HG02678 (cell line): Measurements from ENCODE around the gene MAPK14.

ENCODE experiments used
- ATAC-seq: cut with Tn5 transposase; IDR thresholded peaks from one replicate; pipeline ENCODE4 v1.9.1; 2021; ENCODE audit warnings: mild to moderate bottlenecking, moderate library complexity; ENCODE audit not compliant: unreplicated experiment

MAPK14 gene

DNA sequence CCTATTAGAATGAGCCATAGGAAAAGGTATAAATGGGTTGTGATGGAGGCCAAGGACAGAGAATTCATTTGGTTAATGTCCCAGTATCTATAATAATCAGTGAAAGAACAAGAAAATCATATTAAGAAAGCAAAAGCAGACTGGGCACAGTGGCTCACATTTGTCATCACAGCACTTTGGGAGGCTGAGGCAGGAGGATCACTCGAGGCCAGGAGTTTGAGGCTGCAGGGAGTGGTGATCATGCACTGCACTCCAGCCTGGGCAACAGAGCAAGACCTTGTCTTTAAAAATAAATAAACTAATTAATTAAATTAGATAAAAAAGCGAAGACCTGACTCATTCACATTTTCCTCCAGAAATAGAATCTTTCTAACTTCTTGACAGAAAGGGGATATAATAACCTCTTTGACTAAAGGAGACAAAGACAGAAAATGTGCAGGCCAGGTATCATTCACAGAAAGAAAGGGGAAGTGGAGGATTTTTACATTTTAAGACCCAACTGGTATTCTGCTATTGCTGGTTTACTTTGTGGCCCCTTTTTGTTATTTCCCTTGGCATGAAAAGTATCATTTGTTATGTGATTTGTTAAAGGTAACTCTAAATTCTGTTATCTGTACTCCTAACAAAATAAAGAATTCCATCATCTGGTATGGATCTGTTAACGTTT, 70.8 kb downstream of the MAPK14 start:
- ATAC-seq = no peak

DNA sequence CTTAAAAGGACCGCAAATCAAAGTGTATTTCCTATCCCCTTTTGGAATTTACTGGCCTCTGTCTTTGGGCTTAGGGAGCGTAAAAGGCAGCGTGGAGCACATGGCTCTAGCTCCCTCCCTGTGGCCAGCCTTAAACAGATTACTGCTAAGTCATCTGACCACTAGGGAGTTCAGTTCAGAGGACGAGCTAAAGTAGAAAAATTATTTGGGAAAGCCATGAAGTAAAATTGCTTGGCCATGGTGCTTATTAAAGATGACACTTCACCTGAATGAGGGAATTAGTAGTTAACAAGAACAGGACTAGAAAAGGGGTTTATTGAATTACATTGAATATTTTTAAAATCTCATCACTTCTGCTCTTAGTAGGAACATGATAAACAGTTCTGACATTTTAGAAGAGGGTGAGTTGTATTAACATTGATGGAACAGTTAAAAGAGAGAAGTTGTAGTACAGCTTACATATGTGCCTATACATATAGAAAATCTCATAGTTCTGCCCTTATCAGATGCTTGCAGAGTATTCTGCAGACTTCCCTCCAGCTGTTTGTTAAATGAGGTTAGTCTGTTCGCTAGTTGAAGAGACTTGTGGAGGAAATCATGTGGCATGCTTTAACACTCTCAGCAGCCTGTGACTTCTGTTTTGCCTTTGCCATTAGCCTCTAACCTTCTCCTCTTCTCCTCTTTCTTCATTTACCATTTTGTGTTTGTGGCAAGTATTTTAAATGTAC, 71.5 kb downstream of the MAPK14 start:
- ATAC-seq = no peak

DNA sequence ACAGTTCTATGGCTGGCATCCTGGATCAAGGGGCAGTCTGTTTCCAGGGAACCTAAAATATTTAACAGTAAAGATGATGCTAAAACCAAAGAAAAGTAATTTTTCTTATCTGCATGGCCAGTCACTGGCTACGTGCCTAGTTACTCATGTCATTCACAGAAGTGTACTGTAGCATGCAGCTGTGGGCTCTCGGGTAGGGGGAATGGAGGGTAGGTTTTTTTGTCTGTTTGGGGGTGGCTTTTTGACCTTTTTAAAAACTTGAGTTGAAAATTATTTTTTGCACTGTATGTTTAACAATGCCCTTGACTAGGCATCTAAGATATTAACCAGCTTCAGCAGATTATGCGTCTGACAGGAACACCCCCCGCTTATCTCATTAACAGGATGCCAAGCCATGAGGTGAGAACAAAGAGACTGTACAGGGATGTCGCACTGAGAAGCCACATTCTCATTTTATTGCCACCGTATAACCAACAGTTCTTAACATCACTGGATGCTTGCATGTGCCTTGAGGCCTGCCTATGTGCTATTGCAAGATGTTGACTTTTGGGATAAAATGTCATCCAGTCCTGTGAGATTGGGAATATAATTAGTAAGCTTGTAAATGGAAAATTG, 72.4 kb downstream of the MAPK14 start:
- no peak for ATAC-seq

DNA sequence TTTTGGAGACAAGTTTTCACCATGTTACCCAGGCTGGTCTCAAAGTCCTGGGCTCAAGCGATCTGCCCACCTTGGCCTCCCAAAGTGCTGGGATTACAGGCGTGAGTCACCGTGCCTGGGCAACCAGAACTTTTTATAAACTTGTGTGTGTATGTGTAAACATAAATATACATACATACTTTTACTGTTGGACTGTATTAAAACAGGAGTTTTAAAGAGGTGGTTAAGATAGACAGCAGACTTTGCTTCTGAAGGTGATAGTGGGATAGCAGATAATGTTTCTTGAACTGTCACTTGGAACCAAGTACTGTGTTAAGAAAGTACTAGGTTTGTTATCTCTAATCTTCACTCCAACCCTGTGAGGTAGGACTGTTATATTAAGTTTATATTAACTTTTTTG, 74.1 kb downstream of the MAPK14 start:
- no peak for ATAC-seq

DNA sequence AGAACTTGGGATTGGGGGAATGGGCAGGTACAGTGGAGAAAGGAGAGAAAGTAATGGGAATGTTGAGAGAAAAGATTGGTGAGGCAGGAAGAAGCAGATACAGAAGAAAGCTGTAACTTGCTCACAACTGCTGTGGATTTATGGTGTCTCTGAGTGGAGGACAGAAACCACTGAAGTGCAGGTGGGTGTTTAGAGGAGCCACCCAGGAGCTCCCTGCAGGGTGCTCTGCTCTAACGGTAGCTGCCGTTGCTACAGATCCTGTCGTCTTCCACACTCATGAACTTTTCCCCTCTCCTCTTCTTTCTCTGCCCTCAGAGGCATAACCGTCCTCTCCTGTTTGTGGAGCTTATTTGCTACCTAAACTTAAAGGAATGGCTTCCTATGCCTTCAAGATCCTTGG, 75.2 kb downstream of the MAPK14 start:
- ATAC-seq = no peak

DNA sequence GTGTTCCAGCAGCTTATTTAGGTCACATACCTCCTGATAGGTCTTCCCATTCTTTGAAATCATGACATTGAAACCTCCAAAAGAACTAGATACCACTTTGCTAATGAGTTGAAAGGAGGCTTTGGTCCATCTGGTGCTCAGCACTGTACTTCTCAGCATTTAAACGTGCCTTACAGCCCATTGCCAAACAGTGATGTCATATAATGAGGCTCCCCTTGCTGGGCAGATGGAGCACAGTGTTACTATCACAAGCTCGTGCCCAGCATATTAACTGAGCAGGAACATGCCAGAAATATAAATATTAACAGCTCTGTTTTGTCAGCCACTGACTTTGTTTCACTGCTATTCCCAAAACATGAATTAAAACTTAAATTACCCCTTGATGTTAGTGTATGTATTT, 77.2 kb downstream of the MAPK14 start:
- ATAC-seq = no peak

DNA sequence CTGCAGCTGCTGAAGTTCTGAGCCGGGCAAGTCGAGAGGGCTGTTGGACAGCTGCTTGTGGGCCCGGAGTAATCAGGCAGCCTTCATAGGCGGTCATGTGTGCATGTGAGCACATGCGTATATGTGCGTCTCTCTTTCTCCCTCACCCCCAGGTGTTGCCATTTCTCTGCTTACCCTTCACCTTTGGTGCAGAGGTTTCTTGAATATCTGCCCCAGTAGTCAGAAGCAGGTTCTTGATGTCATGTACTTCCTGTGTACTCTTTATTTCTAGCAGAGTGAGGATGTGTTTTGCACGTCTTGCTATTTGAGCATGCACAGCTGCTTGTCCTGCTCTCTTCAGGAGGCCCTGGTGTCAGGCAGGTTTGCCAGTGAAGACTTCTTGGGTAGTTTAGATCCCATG, 81.5 kb downstream of the MAPK14 start:
- ATAC-seq = no peak

DNA sequence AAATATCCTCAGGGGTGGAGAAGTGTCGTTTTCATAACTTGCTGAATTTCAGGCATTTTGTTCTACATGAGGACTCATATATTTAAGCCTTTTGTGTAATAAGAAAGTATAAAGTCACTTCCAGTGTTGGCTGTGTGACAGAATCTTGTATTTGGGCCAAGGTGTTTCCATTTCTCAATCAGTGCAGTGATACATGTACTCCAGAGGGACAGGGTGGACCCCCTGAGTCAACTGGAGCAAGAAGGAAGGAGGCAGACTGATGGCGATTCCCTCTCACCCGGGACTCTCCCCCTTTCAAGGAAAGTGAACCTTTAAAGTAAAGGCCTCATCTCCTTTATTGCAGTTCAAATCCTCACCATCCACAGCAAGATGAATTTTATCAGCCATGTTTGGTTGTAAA, 82.4 kb downstream of the MAPK14 start:
- no peak for ATAC-seq

DNA sequence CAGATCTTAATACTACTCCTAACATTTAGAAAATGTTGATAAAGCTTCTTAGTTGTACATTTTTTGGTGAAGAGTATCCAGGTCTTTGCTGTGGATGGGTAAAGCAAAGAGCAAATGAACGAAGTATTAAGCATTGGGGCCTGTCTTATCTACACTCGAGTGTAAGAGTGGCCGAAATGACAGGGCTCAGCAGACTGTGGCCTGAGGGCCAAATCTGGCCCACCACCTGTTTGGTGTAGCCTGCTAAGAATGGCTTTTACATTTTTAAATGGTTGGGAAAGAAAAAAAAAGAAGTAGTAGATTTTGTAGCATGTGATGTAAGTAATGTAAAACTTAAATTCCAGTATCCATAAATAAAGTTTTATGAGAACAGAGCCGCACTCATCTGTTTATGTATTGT, 83.3 kb downstream of the MAPK14 start:
- ATAC-seq = no peak

DNA sequence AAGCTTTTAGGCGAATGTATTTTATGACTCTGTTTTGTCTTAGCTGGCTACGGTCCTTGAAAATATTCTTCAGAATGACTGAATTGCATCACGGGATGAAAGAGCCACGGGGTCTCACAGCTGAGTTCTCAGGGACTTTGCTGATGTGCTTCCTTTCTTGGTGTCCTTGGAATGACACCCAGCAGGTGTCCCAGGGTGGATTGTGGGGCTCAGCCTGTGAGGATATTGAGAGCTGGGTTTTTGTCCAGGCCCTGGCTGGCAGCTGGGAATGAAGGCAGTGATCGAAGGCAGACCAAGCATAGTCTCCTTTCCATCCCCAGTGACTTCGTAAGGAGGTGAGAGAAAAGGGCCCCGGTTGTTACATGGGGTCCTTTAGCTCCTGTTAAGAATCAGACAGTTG, 83.9 kb downstream of the MAPK14 start:
- ATAC-seq = no peak

DNA sequence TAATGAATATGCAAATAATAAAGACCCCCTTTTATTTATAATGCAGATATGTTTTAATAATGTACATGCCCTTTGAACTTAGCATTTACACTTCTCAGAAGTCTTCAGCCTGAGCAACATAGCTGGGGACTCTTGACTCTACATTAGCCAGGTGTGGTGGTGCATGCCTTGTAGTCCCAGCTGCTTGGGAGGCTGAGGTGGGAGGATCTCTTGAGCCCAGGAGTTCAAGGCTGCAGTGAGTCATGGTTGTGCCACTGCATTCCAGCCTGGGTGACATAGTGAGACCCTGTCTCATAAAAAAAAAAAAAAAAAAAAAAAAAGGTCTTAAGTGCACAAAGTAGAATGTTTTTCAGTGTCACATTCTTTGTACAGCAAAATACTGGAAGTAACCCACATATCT, 85.4 kb downstream of the MAPK14 start:
- ATAC-seq = no peak

DNA sequence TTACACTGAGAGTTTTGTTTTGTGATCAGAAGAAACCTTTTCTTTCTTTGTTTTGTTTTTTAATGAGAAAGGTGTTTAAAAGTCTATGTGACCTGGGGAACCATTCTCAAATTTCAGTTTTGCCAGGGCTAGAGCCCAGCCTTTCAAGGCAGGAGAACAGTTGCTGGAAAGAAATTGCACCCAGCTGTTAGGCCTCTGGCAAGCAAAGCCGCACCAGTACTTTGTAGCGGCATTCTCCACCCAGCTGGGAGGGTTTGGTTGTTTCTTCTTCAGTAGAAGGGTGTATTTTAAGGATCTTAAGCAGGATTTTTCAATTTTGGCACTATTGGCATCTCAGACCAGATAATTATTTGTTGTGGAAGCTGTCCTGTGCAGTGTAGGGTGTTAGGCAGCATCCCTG, 86.1 kb downstream of the MAPK14 start:
- ATAC-seq = no peak

DNA sequence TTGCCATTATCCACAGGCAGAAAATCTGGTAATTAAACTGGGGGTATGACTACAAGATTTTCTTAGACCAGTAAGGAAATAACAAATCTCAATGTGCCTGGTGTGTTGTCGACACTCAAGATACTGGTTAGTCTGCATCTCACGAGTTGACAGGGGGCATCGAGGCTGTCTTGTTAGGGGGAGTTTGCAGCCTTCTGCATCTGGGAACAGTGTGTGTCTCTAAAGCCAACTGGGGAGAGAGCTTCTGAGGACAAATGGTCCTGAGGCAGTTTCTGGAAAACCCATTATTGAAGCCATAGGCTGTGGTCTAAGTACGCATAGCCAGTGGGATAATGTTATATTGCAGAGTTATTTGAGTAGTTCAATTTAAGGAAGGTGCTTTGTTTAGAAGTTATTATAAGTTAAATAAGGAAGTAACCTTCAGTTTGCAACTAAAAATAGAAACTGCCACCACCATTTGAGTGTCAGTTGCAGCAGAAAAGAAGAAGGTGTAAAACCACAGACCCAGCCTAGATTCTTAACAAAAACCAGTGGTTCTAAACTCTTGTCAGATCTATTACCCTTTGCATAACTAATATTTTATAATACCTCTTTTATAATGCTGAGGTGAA, 87.3 kb downstream of the MAPK14 start:
- ATAC-seq = peak; percentile 62

DNA sequence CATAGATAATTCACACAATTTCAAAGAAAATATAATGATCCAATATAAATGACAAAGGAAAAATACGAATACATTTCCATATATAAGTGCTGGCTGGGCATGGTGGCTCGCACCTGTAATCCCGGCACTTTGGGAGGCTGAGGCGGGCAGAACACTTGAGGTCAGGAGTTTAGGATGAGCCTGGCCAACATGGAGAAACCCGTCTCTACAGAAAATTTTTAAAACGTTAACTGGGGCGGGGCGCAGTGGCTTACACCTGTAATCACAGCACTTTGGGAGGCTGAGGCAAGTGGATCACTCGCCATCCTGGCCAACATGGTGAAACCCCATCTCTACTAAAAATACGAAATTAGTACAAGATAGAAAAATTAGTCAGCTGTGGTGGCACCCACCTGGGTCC, 87.8 kb downstream of the MAPK14 start:
- ATAC-seq = no peak

DNA sequence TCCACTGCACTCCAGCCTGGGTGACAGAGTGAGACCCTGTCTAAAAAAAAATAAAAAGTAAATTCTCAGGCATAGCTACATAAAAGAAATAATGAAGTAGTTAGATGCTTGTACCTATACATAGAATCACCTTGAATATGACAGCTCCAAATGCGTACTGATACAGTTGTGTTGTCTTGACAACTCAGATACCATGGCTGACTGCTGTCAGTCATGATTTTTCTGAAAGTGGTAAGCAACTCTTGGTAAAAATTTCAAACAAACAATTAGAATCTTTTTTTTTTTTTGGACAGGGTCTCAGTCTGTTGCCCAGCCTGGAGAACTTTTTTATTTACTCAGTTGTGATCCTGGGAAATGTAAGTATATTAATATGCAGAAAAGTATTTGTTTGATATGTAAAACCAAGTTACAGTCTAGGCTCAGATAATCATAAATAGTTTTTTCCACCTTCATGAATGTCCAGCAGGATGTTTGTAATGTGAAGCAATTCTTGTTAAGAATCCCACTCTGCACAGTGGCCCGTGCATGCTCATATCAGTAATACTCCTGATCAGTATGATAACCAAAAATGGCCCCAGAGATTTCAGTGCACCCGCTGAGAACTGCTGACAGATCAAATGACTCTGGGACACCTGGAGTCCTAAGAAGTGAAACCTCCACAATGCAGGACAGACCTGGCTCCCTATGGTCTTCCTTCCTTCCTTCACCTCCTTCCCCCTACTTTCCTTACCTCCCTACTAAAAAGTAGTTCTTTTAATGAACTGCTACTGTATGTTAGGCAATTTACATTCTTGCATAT, 88.7 kb downstream of the MAPK14 start:
- no peak for ATAC-seq

DNA sequence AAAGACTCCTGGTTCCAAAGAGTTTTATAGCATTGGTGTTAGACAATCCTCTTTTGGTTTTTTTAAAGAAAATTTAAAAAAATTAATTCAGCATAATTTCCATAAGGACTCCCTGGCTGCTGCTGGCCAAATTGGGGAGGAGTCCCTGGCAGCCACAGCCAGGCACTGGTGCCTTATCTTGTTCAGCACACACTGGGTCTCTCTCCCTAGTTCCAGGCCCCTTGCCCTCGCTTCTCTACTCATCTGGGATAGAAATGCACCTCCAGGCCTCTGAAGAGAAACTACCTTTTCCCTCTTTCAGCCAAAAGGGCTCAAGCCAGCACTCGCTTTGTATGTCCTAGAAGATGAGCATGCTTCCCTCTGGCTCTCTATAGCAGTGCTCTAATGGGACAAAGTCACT, 89.3 kb downstream of the MAPK14 start:
- no peak for ATAC-seq

DNA sequence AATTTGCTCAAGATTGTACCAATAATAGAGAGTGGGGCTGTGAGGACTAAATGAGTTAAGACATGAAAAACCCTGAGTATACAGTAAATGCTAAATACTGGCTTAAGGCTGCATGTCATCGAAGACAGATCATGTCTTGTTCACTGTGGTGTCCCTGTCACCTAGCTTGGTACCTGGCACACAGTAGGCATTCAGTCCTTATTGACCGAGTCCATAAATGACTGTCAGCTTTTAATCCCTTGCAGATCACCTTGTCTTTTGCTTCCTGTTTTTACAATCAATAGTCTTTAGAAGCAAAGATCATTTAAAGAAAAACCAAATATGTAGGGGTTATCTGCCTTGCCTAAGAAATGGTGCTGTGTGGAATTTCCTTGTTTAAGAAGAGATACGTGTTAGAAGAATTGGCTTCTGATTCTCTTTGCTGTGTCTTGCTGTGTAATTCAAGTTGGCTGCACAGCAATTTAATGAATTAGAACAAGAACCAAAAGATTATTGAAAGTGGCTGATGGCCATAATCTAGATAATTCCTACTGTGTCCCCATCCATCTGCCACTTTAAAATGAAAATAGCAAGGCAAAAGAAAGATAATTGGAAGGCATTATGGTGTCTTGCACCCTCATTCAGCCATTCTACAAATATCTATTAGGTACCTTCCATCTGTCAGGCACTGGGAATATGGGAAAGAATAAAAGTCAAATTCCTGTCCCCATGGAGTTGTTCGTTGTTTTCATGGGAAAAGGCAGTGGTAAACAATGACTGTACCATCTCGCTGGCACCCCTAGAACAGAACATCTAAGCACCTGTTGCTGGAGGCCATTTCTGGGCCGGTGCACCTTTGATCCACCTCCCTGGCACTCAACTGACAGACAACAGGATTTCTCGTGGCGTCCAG, 90.3 kb downstream of the MAPK14 start:
- ATAC-seq = no peak

DNA sequence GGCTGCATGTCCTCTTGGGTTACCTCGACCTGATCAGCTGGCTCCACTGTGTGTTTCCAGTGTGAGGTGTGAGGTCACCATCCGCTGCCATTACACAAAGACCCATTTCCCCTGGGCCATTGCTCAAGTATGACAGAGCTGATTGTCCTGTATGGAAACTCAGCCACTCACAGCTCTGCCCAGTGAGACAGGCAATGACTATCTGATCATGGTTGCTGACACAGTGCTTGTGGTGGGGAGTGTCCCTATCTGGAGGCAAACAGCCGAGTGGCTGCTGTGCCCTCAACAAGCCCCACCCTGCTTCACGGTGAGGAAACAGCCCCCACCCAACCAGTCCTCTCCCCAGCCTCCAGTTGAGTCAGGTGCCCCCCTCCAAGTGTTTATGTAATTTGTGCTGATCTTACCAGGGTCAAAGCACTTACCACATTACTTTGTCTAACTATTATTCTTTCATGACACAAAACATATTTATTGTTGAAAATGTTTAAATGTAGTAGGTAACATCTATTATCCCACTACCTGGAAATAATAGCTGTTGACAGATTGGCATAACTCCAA, 91.0 kb downstream of the MAPK14 start:
- ATAC-seq = no peak

DNA sequence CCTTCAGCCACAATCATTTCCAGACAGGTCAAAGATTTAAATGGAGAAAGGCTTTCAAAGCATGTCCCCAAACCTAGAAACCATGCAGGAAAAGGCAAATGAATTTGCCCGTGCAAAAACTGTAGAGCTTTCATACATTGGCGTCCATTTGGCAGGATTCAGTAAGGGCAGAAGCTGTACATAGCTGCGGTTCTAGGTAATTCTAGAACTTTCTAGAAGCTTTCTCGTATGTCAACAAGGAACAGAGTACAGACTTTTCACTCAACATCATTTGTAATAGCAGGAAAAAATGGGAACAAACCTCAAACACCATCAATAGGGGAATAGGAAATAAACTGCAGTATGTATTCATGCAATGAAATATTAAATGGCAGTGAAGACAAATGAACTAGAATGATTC, 91.6 kb downstream of the MAPK14 start:
- no peak for ATAC-seq

DNA sequence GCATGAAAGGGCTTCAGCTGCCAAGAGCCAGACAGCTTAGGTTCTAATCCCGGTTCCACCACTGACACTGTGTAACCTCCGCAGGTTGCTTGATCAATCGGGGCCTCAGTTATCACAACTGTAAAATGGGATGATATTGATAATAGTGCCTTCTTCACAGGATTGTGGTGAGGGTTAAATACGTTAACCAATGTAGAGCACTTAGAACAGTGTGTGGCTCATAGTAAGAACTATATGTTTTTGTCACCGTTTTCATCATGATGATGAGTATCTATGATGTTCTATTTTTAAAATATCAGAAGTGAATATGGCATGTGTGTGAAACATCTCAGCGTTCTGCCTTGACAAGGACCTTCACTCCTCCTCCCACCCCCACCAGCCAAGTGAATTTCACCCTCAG, 92.4 kb downstream of the MAPK14 start:
- no peak for ATAC-seq
